Upper lobe of left lung (tissue), 4 donors: ENCODE measurements around the gene MYL4.
"Not testable (repeated sequence)": the region's sequence is repeated elsewhere in the genome, so short reads cannot be mapped to it uniquely, and the experiment has no call there.

Experiments used
- CTCF ChIP-seq, 6 experiments: fragments of 450-650 bp in 4 of 6; fragments of 200-600 bp in 2 of 6; sonication (generic) in 2 of 6; IDR thresholded peaks; one replicate each; pipeline ENCODE4 v1.5.1; 2016 to 2019; ENCODE audit warnings: antibody characterized with exemption in 6 of 6
- POLR2AphosphoS5 ChIP-seq, 2 donors: sonication (generic); formaldehyde crosslinking; IDR thresholded peaks; one replicate each; pipeline ENCODE4 v1.5.1; 2017; ENCODE audit warnings: antibody characterized with exemption in 2 of 2

- not testable (repeated sequence) for TF ChIP-seq CTCF, POLR2AphosphoS5 (IDR thresholded peaks at IDR 0.05)
Measured at GRCh38 chr17:47180988-47181387, 28.2 kb upstream of the MYL4 start.
